Measurements from ENCODE around the gene DFFA.

- TF ChIP-seq CTCF (conservative IDR thresholded peaks at IDR 0.05; ENCODE audit: low read depth, low read length) (no peak), EZH2 (IDR thresholded peaks at IDR 0.05; ENCODE audit: borderline replicate concordance, low read depth, low read length, poor library complexity, severe bottlenecking) (no peak)
Observed at GRCh38 chr1:10497109-10497508, 24.8 kb upstream of the DFFA start.
